Subcutaneous abdominal adipose tissue (tissue), 5 donors: Measurements from ENCODE around the gene RTCB.

Experiments
- H3K27ac ChIP-seq: one replicate; pipeline ENCODE4 v1.7.0; 2013; ENCODE audit warnings: low read depth, mild to moderate bottlenecking, inconsistent platforms, low read length, moderate library complexity
- H3K27me3 ChIP-seq, 5 donors: one replicate each; pipeline ENCODE4 v1.7.0; 2013; ENCODE audit warnings: low read length in 5 of 5, inconsistent platforms in 1 of 5; ENCODE audit not compliant: control insufficient read depth in 5 of 5, insufficient read depth in 4 of 5
- H3K36me3 ChIP-seq, 5 donors: one replicate each; pipeline ENCODE4 v1.7.0; 2013; ENCODE audit warnings: low read length in 5 of 5; ENCODE audit not compliant: control insufficient read depth in 5 of 5, insufficient read depth in 5 of 5
- H3K4me1 ChIP-seq, 5 donors: one replicate each; pipeline ENCODE4 v1.7.0; 2013; ENCODE audit warnings: low read length in 5 of 5, mild to moderate bottlenecking in 3 of 5, moderate library complexity in 1 of 5; ENCODE audit not compliant: control insufficient read depth in 5 of 5, insufficient read depth in 5 of 5
- H3K4me3 ChIP-seq, 5 donors: one replicate each; pipeline ENCODE4 v1.7.0; 2013; ENCODE audit warnings: low read length in 5 of 5, low read depth in 1 of 5
- H3K9ac ChIP-seq, 5 donors: one replicate each; pipeline ENCODE4 v1.7.0; 2013; ENCODE audit warnings: low read length in 5 of 5, mild to moderate bottlenecking in 4 of 5, moderate library complexity in 3 of 5
- H3K9me3 ChIP-seq, 5 donors: one replicate each; pipeline ENCODE4 v1.7.0; 2013; ENCODE audit warnings: low read length in 5 of 5; ENCODE audit not compliant: control insufficient read depth in 5 of 5
- donor health status: healthy.
- donor health status: healthy.
- donor health status: healthy.
- donor health status: healthy.
- donor health status: healthy.

RTCB gene

GRCh38 chr22:32401486-32401885 is 10.6 kb downstream of the RTCB start:
- H3K9me3 ChIP-seq, result no peaks in the 10 kb centered on the region
- no peak overlapping the region for H3K27ac ChIP-seq
- H3K36me3 ChIP-seq, result peaks cover 58 to 98% (median 75%) of the 10 kb centered on the region in 5 donors
- no peak overlapping the region for H3K9ac ChIP-seq
- no peaks in the 10 kb centered on the region for H3K27me3 ChIP-seq
- H3K4me1 ChIP-seq, result peaks cover 0 to 2% (median 0%) of the 10 kb centered on the region in 5 donors
- H3K4me3 ChIP-seq, result no peak overlapping the region

- Histone ChIP-seq H3K36me3 (peaks cover 65 to 99% (median 94%) of the 10 kb centered on the region in 5 donors), H3K27me3 (no peaks in the 10 kb centered on the region), H3K9me3 (no peaks in the 10 kb centered on the region), H3K27ac (no peak overlapping the region), H3K4me3 (no peak overlapping the region), H3K9ac (no peak overlapping the region), H3K4me1 (no peaks in the 10 kb centered on the region)
These were observed 15.3 kb downstream of the RTCB start for GRCh38 chr22:32396746-32397145.

GRCh38 chr22:32396255-32396654 is 15.8 kb downstream of the RTCB start:
- Histone ChIP-seq H3K27ac (no peak overlapping the region), H3K36me3 (peaks cover 62 to 99% (median 92%) of the 10 kb centered on the region in 5 donors), H3K4me3 (no peak overlapping the region), H3K9me3 (no peaks in the 10 kb centered on the region), H3K27me3 (no peaks in the 10 kb centered on the region), H3K9ac (no peak overlapping the region), H3K4me1 (no peaks in the 10 kb centered on the region)

- Histone ChIP-seq H3K36me3 (peaks cover 57 to 97% (median 88%) of the 10 kb centered on the region in 5 donors), H3K4me3 (no peak overlapping the region), H3K27ac (no peak overlapping the region)
These were observed 16.9 kb downstream of the RTCB start for GRCh38 chr22:32395107-32395506.

GRCh38 chr22:32389685-32390084 is 22.4 kb downstream of the RTCB start:
- Histone ChIP-seq H3K36me3 (peaks cover 33 to 90% (median 82%) of the 10 kb centered on the region in 5 donors), H3K9ac (no peak overlapping the region)

More at GRCh38 chr22:32395107-32395506, 16.9 kb downstream of the RTCB start:
- H3K4me1 ChIP-seq, result no peaks in the 10 kb centered on the region
- no peaks in the 10 kb centered on the region for H3K9me3 ChIP-seq
- no peak overlapping the region for H3K9ac ChIP-seq
- no peaks in the 10 kb centered on the region for H3K27me3 ChIP-seq

GRCh38 chr22:32385681-32386080 is 26.4 kb downstream of the RTCB start:
- Histone ChIP-seq H3K9ac (no peak overlapping the region), H3K27ac (no peak overlapping the region), H3K27me3 (no peaks in the 10 kb centered on the region), H3K4me3 (no peak overlapping the region), H3K36me3 (peaks cover 9 to 51% (median 47%) of the 10 kb centered on the region in 5 donors), H3K9me3 (no peaks in the 10 kb centered on the region), H3K4me1 (no peaks in the 10 kb centered on the region)

More at GRCh38 chr22:32389685-32390084, 22.4 kb downstream of the RTCB start:
- Histone ChIP-seq H3K9me3 (no peaks in the 10 kb centered on the region), H3K4me3 (no peak overlapping the region), H3K27me3 (no peaks in the 10 kb centered on the region), H3K4me1 (no peaks in the 10 kb centered on the region), H3K27ac (no peak overlapping the region)

GRCh38 chr22:32380991-32381390 is 31.1 kb downstream of the RTCB start:
- Histone ChIP-seq H3K27me3 (no peaks in the 10 kb centered on the region), H3K4me1 (no peaks in the 10 kb centered on the region), H3K27ac (no peak overlapping the region), H3K9ac (no peak overlapping the region), H3K4me3 (no peak overlapping the region), H3K36me3 (peaks cover 0 to 8% (median 6%) of the 10 kb centered on the region in 5 donors), H3K9me3 (no peaks in the 10 kb centered on the region)

- Histone ChIP-seq H3K36me3 (no peaks in the 10 kb centered on the region), H3K4me3 (no peak overlapping the region), H3K27ac (no peak overlapping the region), H3K9ac (no peak overlapping the region), H3K4me1 (no peaks in the 10 kb centered on the region), H3K27me3 (no peaks in the 10 kb centered on the region), H3K9me3 (no peaks in the 10 kb centered on the region)
These were observed 33.3 kb downstream of the RTCB start for GRCh38 chr22:32378707-32379272.

- H3K36me3 ChIP-seq, result no peaks in the 10 kb centered on the region
- no peak overlapping the region for H3K9ac ChIP-seq
- no peak overlapping the region for H3K27ac ChIP-seq
- no peaks in the 10 kb centered on the region for H3K4me1 ChIP-seq
- no peaks in the 10 kb centered on the region for H3K9me3 ChIP-seq
- H3K4me3 ChIP-seq, result no peak overlapping the region
- H3K27me3 ChIP-seq, result no peaks in the 10 kb centered on the region
These were observed 35.4 kb downstream of the RTCB start for GRCh38 chr22:32376681-32377080.

- Histone ChIP-seq H3K36me3 (no peaks in the 10 kb centered on the region), H3K9ac (no peak overlapping the region), H3K4me3 (no peak overlapping the region), H3K9me3 (no peaks in the 10 kb centered on the region), H3K4me1 (no peaks in the 10 kb centered on the region), H3K27me3 (no peaks in the 10 kb centered on the region), H3K27ac (no peak overlapping the region)
These were observed 36.2 kb downstream of the RTCB start for GRCh38 chr22:32375678-32376450.
